Effector CD4-positive, alpha-beta T cell (primary cell): ENCODE results near the gene TMEM256.

Source experiments
- DNase-seq: peaks from one replicate; pipeline ENCODE4 v3.0.0-alpha.2; 2020

TMEM256 gene

GRCh38 chr17:7429722-7430121 is 25.8 kb upstream of the TMEM256 start:
- DNase-seq: no peak

GRCh38 chr17:7428557-7428956 is 24.7 kb upstream of the TMEM256 start, which contains the start of gene SPEM3:
TSS of gene SPEM3 (plus strand) at chr17:7428857. CDS start at chr17:7428903, 46 bp downstream.
- no peak for DNase-seq

GRCh38 chr17:7427549-7427948 is 23.7 kb upstream of the TMEM256 start:
- DNase-seq: no peak

- DNase-seq: no peak
These were observed 23.1 kb upstream of the TMEM256 start for GRCh38 chr17:7426896-7427489.

- DNase-seq: no peak
These were observed 22.4 kb upstream of the TMEM256 start for GRCh38 chr17:7426203-7426863.

GRCh38 chr17:7425756-7426155 is 21.9 kb upstream of the TMEM256 start:
- no peak for DNase-seq

GRCh38 chr17:7425316-7425715 is 21.4 kb upstream of the TMEM256 start, which contains the start of gene SPEM2:
TSS of gene SPEM2 (plus strand) at chr17:7425616. CDS start at chr17:7425689, 73 bp downstream.
- DNase-seq: no peak

GRCh38 chr17:7423679-7424078 is 19.8 kb upstream of the TMEM256 start:
- no peak for DNase-seq

- DNase-seq: no peak
These were observed 17.3 kb upstream of the TMEM256 start for GRCh38 chr17:7421186-7421585.

- no peak for DNase-seq
These were observed 16.1 kb upstream of the TMEM256 start, which contains the start of gene SPEM1 for GRCh38 chr17:7419819-7420610. TSS of gene SPEM1 (plus strand) at chr17:7420324. CDS start at chr17:7420385, 61 bp downstream.

- no peak for DNase-seq
These were observed 14.7 kb upstream of the TMEM256 start for GRCh38 chr17:7418472-7419152.

- DNase-seq: no peak
These were observed 13.3 kb upstream of the TMEM256 start for GRCh38 chr17:7417056-7417655.

GRCh38 chr17:7416323-7416722 is 12.4 kb upstream of the TMEM256 start:
- no peak for DNase-seq

GRCh38 chr17:7415784-7416183 is 11.9 kb upstream of the TMEM256 start:
- no peak for DNase-seq

- DNase-seq: no peak
These were observed 10.9 kb upstream of the TMEM256 start for GRCh38 chr17:7414837-7415236.

- DNase-seq: no peak
These were observed 9.6 kb upstream of the TMEM256 start for GRCh38 chr17:7413346-7413985.

- no peak for DNase-seq
These were observed 7.5 kb upstream of the TMEM256 start for GRCh38 chr17:7411427-7411750.

GRCh38 chr17:7410634-7411426 is 6.9 kb upstream of the TMEM256 start:
- no peak for DNase-seq

GRCh38 chr17:7409716-7410115 is 5.8 kb upstream of the TMEM256 start:
- DNase-seq: no peak

GRCh38 chr17:7408863-7409262 is 5.0 kb upstream of the TMEM256 start:
- DNase-seq: no peak

GRCh38 chr17:7408252-7408727 is 4.4 kb upstream of the TMEM256 start:
- no peak for DNase-seq
